IPS-18a (cell line): Measurements from ENCODE around the gene FKBP2.

Experiments
- H3K27ac ChIP-seq: one replicate; pipeline ENCODE4 v1.5.1; 2013; ENCODE audit warnings: low read length
- H3K27me3 ChIP-seq: one replicate; pipeline ENCODE4 v1.6.1; 2013; ENCODE audit warnings: mild to moderate bottlenecking, low read length; ENCODE audit not compliant: control insufficient read depth, insufficient read depth
- H3K36me3 ChIP-seq: one replicate; pipeline ENCODE4 v1.6.1; 2013; ENCODE audit warnings: low read depth, low read length; ENCODE audit not compliant: control insufficient read depth
- H3K4me1 ChIP-seq: one replicate; pipeline ENCODE4 v1.6.1; 2013; ENCODE audit warnings: low read depth, low read length; ENCODE audit not compliant: control insufficient read depth
- H3K4me3 ChIP-seq: one replicate; pipeline ENCODE4 v1.5.1; 2013; ENCODE audit warnings: low read length
- H3K9ac ChIP-seq: one replicate; pipeline ENCODE4 v1.6.1; 2013; ENCODE audit warnings: mild to moderate bottlenecking, low read length, moderate library complexity
- H3K9me3 ChIP-seq: one replicate; pipeline ENCODE4 v1.6.1; 2013; ENCODE audit warnings: low read depth, low read length; ENCODE audit not compliant: control insufficient read depth

The FKBP2 gene

DNA sequence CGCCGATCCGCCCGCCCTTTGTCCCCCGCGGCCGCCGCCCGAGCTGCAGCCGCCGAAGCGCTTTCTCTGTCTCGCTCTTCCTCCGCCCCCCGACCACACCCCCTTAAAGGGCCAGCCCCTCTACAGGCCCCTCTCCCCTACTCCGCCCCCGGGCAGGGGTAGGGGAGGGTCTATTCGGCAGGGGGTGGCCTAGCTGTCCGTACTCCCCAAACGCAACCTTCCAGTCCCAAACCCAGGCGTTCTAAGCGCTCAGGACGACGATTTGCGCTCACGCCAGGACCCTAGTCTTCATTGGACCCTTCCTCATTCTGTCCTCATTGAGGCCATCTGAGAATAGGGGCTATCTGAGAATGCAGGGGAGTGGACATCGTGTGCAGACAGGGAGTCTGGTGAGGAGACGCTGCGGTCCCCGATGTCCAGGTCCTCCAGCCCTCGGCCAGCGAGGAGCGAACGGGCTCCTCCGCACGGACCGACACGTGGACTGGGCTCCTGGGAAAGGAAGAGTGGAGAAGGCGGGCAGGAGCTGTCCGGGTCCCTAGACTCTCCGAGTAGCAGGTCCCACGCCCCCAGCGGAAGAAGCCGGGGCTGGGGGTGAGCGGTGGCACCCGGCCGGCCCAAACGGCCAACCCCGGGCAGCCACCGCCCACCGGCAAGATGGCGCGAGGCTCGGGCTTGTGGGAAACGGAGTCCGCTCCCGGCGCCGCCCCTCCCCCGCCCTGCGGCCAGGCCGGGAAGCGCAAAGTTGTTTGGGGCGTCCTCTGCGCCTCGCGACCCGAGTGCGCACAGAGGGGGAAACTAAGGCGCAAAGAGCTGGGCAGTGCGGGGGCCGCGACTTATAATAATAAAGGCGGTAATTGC, 6.2 kb downstream of the FKBP2 start, which contains the start of gene PPP1R14B:
TSS of gene PPP1R14B (minus strand) at position 73 of the 858 bp plus-strand sequence. CDS start 270 bp downstream, outside the sequence.
- peaks cover 32% of the 10 kb centered on the region for H3K4me1 ChIP-seq
- no peaks in the 10 kb centered on the region for H3K9me3 ChIP-seq
- H3K9ac ChIP-seq: peak within 1 kb of the TSS; percentile 91
- peak within 1 kb of the TSS; percentile 80 for H3K27ac ChIP-seq
- H3K27me3 ChIP-seq: no peaks in the 10 kb centered on the region
- peak within 1 kb of the TSS; percentile 97 for H3K4me3 ChIP-seq
- peaks cover 13% of the 10 kb centered on the region for H3K36me3 ChIP-seq

DNA sequence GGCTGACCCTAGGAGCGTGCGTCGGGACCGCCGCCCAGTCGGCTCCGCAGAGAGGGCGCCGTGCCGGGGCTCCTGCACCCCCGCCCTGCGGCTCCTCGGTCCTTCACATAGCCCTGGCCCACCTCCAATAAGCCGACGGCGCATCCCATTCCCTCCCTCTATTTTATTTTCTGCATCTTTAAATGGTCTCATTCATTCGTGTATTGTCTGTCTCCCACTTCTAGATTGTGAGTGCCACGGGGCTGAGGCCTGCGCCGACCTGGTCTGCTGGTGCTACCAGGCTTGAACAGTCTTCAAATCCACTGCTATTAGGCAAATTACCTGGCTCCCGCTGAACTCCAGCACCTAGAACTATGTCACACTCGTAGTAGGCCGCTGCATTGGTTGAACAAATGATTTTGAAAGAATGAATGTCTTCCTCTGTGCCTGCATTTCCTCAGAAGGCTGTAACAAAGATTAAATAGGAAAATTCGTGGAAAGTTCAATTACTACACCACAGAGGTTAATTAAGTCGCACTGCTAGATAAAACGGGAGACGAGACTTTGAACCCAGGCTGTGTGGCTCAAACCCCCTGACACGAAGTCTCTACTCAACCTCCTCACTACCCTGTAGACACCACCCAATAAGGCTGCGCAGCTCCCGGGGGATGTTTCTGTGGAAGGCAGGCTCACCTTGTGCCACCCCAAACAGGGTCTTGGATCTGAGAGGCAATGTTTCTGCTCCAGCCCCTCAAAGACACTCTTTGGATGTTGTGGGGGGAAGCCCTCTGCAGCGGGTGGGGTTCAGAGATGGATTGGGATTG, 7.0 kb downstream of the FKBP2 start:
- H3K27me3 ChIP-seq: no peaks in the 10 kb centered on the region
- peak overlapping the region; percentile 13 for H3K9ac ChIP-seq
- peaks cover 13% of the 10 kb centered on the region for H3K36me3 ChIP-seq
- no peaks in the 10 kb centered on the region for H3K9me3 ChIP-seq
- peak overlapping the region; percentile 94 for H3K4me3 ChIP-seq
- peaks cover 34% of the 10 kb centered on the region for H3K4me1 ChIP-seq
- no peak overlapping the region for H3K27ac ChIP-seq

GRCh38 chr11:64248578-64248977, 7.7 kb downstream of the FKBP2 start:
- H3K9me3 ChIP-seq: no peaks in the 10 kb centered on the region
- H3K27me3 ChIP-seq: no peaks in the 10 kb centered on the region
- H3K4me1 ChIP-seq: peaks cover 36% of the 10 kb centered on the region
- H3K4me3 ChIP-seq: peak overlapping the region; percentile 94
- H3K9ac ChIP-seq: no peak overlapping the region
- H3K36me3 ChIP-seq: peaks cover 8% of the 10 kb centered on the region
- H3K27ac ChIP-seq: peak overlapping the region; percentile 82

GRCh38 chr11:64249038-64249437, 8.1 kb downstream of the FKBP2 start:
- Histone ChIP-seq H3K4me1 (peaks cover 36% of the 10 kb centered on the region), H3K27ac (peak overlapping the region; percentile 82), H3K9me3 (no peaks in the 10 kb centered on the region), H3K9ac (peak overlapping the region; percentile 25), H3K36me3 (peaks cover 4% of the 10 kb centered on the region), H3K4me3 (peak overlapping the region; percentile 94), H3K27me3 (no peaks in the 10 kb centered on the region)

DNA sequence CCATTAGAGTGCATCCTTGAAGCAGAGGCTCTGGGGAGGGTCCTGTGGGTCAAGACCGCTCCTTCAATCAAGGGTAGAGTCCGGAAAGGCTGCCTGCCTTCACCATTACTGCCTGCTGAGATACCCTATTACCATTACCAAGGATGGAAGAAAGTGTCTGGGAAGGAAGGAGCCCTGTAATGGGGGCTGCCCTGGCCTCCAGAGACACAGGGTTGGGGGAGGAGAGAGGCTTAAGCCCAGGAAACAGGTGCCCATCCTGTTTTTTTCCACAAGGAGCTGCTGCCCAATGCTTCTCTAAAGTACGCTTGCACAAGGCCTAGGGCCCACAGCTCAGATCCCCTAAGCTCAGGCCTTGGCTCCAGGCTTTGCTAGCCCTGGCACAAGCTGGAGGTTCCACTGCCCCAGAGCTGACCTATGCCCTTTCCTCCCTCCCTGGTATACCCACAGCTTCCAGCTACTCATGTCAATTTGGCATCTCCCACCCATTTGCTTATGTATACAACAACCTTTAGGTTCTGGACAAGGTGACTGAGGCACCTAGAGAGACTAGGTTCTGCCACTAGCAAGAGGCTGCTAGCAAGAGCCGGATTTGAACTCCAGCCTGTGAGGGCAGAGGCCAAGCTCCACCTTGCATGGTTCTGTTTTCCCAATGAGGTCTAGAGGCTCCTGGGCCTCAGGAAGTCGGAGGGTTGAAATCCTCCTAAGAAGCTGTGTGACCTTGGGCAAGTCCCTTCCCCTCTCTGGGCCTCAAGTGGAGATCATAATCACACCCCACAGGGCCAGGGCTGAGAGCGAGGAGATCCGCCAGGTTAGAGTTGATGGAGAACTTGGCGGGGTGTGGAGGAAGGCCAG, 8.9 kb downstream of the FKBP2 start:
- peak overlapping the region; percentile 82 for H3K27ac ChIP-seq
- H3K4me1 ChIP-seq: peaks cover 36% of the 10 kb centered on the region
- peak overlapping the region; percentile 94 for H3K4me3 ChIP-seq

GRCh38 chr11:64250415-64251015, 9.6 kb downstream of the FKBP2 start:
- Histone ChIP-seq H3K4me3 (peak overlapping the region; percentile 94), H3K27ac (peak overlapping the region; percentile 16), H3K4me1 (peaks cover 36% of the 10 kb centered on the region), H3K36me3 (peaks cover 10% of the 10 kb centered on the region), H3K27me3 (no peaks in the 10 kb centered on the region), H3K9ac (peak overlapping the region; percentile 50), H3K9me3 (no peaks in the 10 kb centered on the region)

More for the DNA sequence above, 8.9 kb downstream of the FKBP2 start:
- H3K27me3 ChIP-seq: no peaks in the 10 kb centered on the region
- H3K9me3 ChIP-seq: no peaks in the 10 kb centered on the region
- H3K9ac ChIP-seq: peak overlapping the region; percentile 50
- peaks cover 3% of the 10 kb centered on the region for H3K36me3 ChIP-seq

DNA sequence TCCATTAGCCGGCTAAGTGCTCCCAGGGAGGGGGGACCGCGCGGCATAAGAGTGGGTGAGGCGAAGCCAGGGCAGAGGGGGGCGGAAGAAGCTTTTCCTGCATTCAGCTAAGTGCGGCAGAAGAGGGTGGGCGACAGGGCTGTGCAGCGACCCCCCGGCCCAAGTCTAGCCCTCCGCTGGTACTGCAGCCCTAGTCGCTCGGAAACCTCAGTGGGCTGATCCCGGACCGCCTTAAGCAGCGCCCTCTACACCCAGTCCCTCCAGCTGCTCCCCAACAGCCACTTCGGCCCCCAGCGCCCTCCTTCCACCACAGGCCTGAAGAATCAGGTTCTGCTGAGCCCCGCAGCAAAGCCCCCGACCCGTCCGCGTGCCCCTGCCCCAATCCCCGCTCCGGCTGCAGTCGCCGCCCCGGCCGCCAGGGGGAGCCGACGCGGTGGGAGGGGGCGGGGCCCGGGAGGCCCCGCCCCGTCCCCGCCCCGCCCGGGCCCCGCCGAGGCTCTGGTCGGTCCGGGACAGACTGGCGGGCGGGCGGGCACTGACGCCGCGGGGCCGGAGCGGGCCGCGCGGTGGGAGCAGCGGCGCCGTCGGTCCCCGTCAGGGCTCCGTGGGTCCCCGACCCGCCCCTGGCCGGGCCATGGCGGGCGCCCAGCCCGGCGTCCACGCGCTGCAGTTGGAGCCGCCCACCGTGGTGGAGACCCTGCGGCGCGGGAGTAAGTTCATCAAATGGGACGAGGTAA, 10.3 kb downstream of the FKBP2 start, which contains the start of gene PLCB3:
TSS of gene PLCB3 (plus strand) at position 515 of the 737 bp plus-strand sequence. CDS start at position 635, 120 bp downstream.
- Histone ChIP-seq H3K4me1 (peaks cover 36% of the 10 kb centered on the region), H3K27me3 (no peaks in the 10 kb centered on the region), H3K4me3 (peak within 1 kb of the TSS; percentile 94), H3K9me3 (no peaks in the 10 kb centered on the region), H3K27ac (peak within 1 kb of the TSS; percentile 16), H3K9ac (peak within 1 kb of the TSS; percentile 68), H3K36me3 (peaks cover 17% of the 10 kb centered on the region)

- Histone ChIP-seq H3K4me1 (peaks cover 36% of the 10 kb centered on the region), H3K27me3 (no peaks in the 10 kb centered on the region), H3K27ac (no peak overlapping the region), H3K4me3 (peak overlapping the region; percentile 82), H3K9ac (peak overlapping the region; percentile 68), H3K9me3 (no peaks in the 10 kb centered on the region), H3K36me3 (peaks cover 22% of the 10 kb centered on the region)
Observed at GRCh38 chr11:64251753-64252002, 10.8 kb downstream of the FKBP2 start.

DNA sequence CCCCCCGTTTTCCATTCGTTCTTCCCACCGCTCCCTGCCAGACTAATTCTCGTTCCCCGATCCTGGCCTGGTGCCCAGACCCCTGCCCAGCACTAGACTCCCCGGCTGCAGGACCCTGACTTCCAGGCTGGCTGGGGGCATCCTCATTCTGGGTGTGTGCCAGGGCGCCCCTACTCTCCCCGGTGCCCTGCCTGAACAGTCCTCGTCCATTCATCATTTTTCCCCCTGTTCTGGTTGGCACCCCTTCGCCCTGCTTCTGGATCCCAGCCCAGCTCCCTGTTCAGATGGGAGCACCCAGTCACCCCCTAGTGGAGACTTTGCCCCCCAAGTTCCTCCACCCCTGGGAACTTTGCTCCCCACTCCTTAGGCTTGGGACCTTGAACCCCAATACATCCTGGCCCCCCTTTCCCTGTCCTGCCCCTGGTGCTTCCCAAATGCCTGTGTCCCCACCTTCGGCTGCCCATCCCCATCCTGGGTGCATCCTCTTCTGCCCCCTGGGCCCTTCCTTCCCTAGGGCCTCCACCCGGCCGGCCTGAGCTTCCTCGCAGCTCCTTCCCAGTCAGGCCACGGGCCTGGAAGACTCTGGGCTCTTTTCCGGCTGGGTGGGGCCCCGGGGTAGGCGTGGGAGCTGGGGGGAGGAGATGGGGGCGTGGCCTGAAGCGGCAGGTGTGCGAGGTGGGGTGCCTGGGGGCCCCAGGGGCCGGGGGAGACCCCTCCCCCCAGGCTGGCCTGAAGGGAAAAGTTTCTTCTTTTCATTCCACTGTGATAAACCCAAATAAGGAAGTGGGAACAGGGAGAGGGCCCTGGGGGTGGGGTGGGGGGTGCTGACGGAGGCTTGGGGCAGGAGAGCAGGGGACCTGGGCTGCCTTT, 11.3 kb downstream of the FKBP2 start:
- H3K36me3 ChIP-seq: peaks cover 22% of the 10 kb centered on the region
- peaks cover 36% of the 10 kb centered on the region for H3K4me1 ChIP-seq
- peak overlapping the region; percentile 68 for H3K9ac ChIP-seq
- no peaks in the 10 kb centered on the region for H3K9me3 ChIP-seq
- H3K27ac ChIP-seq: no peak overlapping the region
- H3K27me3 ChIP-seq: no peaks in the 10 kb centered on the region
- peak overlapping the region; percentile 82 for H3K4me3 ChIP-seq

DNA sequence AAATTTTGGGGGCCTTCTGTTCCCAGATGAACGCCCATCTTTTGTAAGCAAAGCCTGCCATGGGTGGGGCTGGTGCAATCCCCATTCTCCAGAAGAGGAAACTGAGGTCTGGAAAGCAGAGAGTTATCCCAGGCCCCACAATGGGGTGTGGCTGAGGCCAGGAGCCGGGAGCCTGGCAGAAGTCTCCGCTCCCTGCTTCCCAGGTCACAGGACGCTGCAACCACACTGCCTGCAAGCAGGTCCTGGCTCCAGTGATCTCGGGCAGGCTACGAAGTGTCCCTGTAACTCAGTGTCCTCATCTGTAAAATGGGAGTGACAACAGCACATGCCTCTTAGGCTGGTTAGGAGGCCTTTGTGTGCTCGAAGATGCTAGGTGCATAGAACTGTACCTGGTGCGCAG, 12.1 kb downstream of the FKBP2 start:
- Histone ChIP-seq H3K27ac (no peak overlapping the region), H3K9me3 (no peaks in the 10 kb centered on the region), H3K4me3 (peak overlapping the region; percentile 82), H3K9ac (peak overlapping the region; percentile 68), H3K4me1 (peaks cover 30% of the 10 kb centered on the region), H3K36me3 (peaks cover 25% of the 10 kb centered on the region), H3K27me3 (no peaks in the 10 kb centered on the region)
